K562 (cell line): ENCODE results near the gene AMOT. TPM values are rescaled to one million over a fixed set of nuclear protein-coding genes. Genes with fewer than 3 reads are reported as not detected.

ENCODE experiments used
- ATAC-seq: fragments of 200-7000 bp; cut with Tn5 transposase; 3 replicates; pipeline ENCODE4 v1.9.1; 2020; ENCODE audit warnings: moderate library complexity
- BruUV-seq: library from RNA; stranded (reverse); fragments of 400-500 nt; replicated peaks from 2 replicates; lab custom pipeline; 2021; lab: Mats Ljungman, UMichigan
- CTCF ChIA-PET: fragments of 300-600 bp; formaldehyde crosslinking; extraction: SDS; loops from one replicate; lab custom pipeline; 2021; ENCODE audit warnings: low intra/inter-chr PET ratio; lab: Yijun Ruan, JAX
- POLR2A ChIA-PET: fragments of 300-600, 350-650 bp; sonication (Branson Sonifier 250); formaldehyde crosslinking; extraction: SDS; loops from one replicate; lab custom pipeline; 2021; ENCODE audit warnings: antibody characterized with exemption, inconsistent platforms; lab: Yijun Ruan, JAX
- DNase-seq, 4 experiments: peaks; one replicate each; pipeline versions ENCODE4 v3.0.0 to v3.0.0-alpha.2; 2011 to 2018; ENCODE audit warnings: low spot score in 3 of 4, mixed read lengths in 3 of 4; ENCODE audit errors: extremely low read depth in 1 of 4
- FAIRE-seq: peaks from 2 replicates; lab custom pipeline; 2011; peaks lifted over from hg19 to GRCh38; lab: Jason Lieb, UNC
- H2AFZ ChIP-seq: 2 replicates; pipeline ENCODE4 v1.6.0; 2011; ENCODE audit warnings: low read depth, low read length, control low read depth, inconsistent platforms
- H3K27ac ChIP-seq: fragments of 200-600 bp; 3 replicates; pipeline ENCODE4 v1.8.0; 2011; ENCODE audit warnings: low read depth, mild to moderate bottlenecking, control low read depth, inconsistent platforms, low read length, moderate library complexity, mixed read lengths; ENCODE audit errors: extremely low read depth
- H3K27me3 ChIP-seq, 2 experiments: fragments of 300-600 bp in 1 of 2; 2 replicates in 1 of 2; 3 replicates in 1 of 2; pipeline versions ENCODE4 v1.6.0 to v1.8.0; 2011; ENCODE audit warnings: inconsistent platforms in 2 of 2, low read length in 2 of 2, mild to moderate bottlenecking in 1 of 2, mixed read lengths in 1 of 2, moderate library complexity in 1 of 2; ENCODE audit not compliant: control insufficient read depth in 2 of 2, insufficient read depth in 2 of 2
- H3K36me3 ChIP-seq: fragments of 300-600 bp; 3 replicates; pipeline ENCODE4 v1.8.0; 2011; ENCODE audit warnings: mild to moderate bottlenecking, low read length, inconsistent platforms; ENCODE audit not compliant: control insufficient read depth, insufficient read depth
- H3K4me1 ChIP-seq, 2 experiments: fragments of 200-600 bp in 1 of 2; replicated peaks in 1 of 2; 2 replicates in 1 of 2; 3 replicates in 1 of 2; pipeline versions ENCODE4 v1.5.1 to v1.8.0; 2011; ENCODE audit warnings: inconsistent platforms in 2 of 2, low read length in 2 of 2, mild to moderate bottlenecking in 1 of 2, mixed read lengths in 1 of 2, moderate library complexity in 1 of 2; ENCODE audit not compliant: control insufficient read depth in 2 of 2, insufficient read depth in 2 of 2
- H3K4me2 ChIP-seq: 2 replicates; pipeline ENCODE4 v1.6.1; 2011; ENCODE audit warnings: low read length, control low read depth, inconsistent platforms, mixed read lengths; ENCODE audit not compliant: insufficient read depth
- H3K4me3 ChIP-seq: fragments of 200-600 bp; sonication (generic), shearing (Covaris generic); 2 replicates; pipeline ENCODE4 v1.5.1; 2016; ENCODE audit warnings: control low read depth, inconsistent platforms
- H3K79me2 ChIP-seq: fragments of 200-600 bp; 3 replicates; pipeline ENCODE4 v1.8.0; 2011; ENCODE audit warnings: low read length, inconsistent platforms; ENCODE audit not compliant: control insufficient read depth, insufficient read depth
- H3K9ac ChIP-seq, 2 experiments: 2 replicates each; pipeline versions ENCODE4 v1.6.0 to v1.6.1; 2011; ENCODE audit warnings: low read depth in 2 of 2, low read length in 2 of 2, control low read depth in 1 of 2, inconsistent platforms in 1 of 2, mild to moderate bottlenecking in 1 of 2, mixed read lengths in 1 of 2; ENCODE audit not compliant: insufficient read depth in 1 of 2
- H3K9me1 ChIP-seq: one replicate; pipeline ENCODE4 v1.6.0; 2011; ENCODE audit warnings: inconsistent platforms, mild to moderate bottlenecking, low read length, moderate library complexity; ENCODE audit not compliant: control insufficient read depth, insufficient read depth
- H3K9me3 ChIP-seq: replicated peaks from 2 replicates; pipeline ENCODE4 v1.5.1; 2011; ENCODE audit warnings: low read depth, low read length, inconsistent platforms; ENCODE audit not compliant: control insufficient read depth, insufficient read depth
- H4K20me1 ChIP-seq: replicated peaks from 2 replicates; pipeline ENCODE4 v1.6.1; 2011; ENCODE audit warnings: low read length, inconsistent platforms, mixed read lengths; ENCODE audit not compliant: control insufficient read depth, insufficient read depth
- CBX3 ChIP-seq, 2 experiments: IDR thresholded peaks; 1 replicate in 1 of 2; 2 replicates in 1 of 2; pipeline ENCODE4 v1.6.1; 2012; ENCODE audit warnings: inconsistent platforms in 2 of 2, low read length in 2 of 2, borderline replicate concordance in 1 of 2, control low read depth in 1 of 2
- FOXJ3 ChIP-seq: sonication (generic); formaldehyde crosslinking; IDR thresholded peaks from 2 replicates; pipeline ENCODE4 v1.4.0; 2020; ENCODE audit warnings: mild to moderate bottlenecking, missing genetic modification reagents
- GABPB2 ChIP-seq: fragments of 250-450 bp; sonication (Bioruptor Pico); conservative IDR thresholded peaks from 2 replicates; pipeline ENCODE4 v1.5.1; 2021; ENCODE audit warnings: mild to moderate bottlenecking
- HDAC2 ChIP-seq: fragments of 450-650 bp; IDR thresholded peaks from 2 replicates; pipeline ENCODE4 v1.6.1; 2016; ENCODE audit warnings: mild to moderate bottlenecking
- HDAC6 ChIP-seq: IDR thresholded peaks from 2 replicates; pipeline ENCODE4 v1.6.1; 2012; ENCODE audit warnings: low read depth, mild to moderate bottlenecking, control low read depth, inconsistent platforms, low read length, moderate library complexity
- L3MBTL2 ChIP-seq: fragments of 450-650 bp; IDR thresholded peaks from 2 replicates; pipeline ENCODE4 v1.6.1; 2016; ENCODE audit warnings: mild to moderate bottlenecking, moderate library complexity
- MAFG ChIP-seq: fragments of 450-650 bp; conservative IDR thresholded peaks from 2 replicates; pipeline ENCODE4 v1.6.1; 2016; ENCODE audit warnings: missing genetic modification characterization, missing compliant biosample characterization
- RAD21 ChIP-seq, 2 experiments: fragments of 250-450 bp in 1 of 2; fragments of 450-650 bp in 1 of 2; sonication (Bioruptor Pico) in 1 of 2; formaldehyde crosslinking in 1 of 2; IDR thresholded peaks in 1 of 2; conservative IDR thresholded peaks in 1 of 2; 2 replicates each; pipeline versions ENCODE4 v1.4.0 to v1.8.0; 2020 to 2022; ENCODE audit warnings: mild to moderate bottlenecking in 2 of 2, moderate library complexity in 1 of 2
- RAD51 ChIP-seq: fragments of 450-650 bp; IDR thresholded peaks from 2 replicates; pipeline ENCODE4 v1.7.1; 2016; ENCODE audit warnings: low read depth, mild to moderate bottlenecking, borderline replicate concordance
- WGBS: fragments of 100-300 bp; shearing (Covaris generic); methylation state at CpG from one replicate; pipeline ENCODE4 v1.1.6; 2016; ENCODE audit warnings: low coverage, mixed read lengths; ENCODE audit not compliant: insufficient coverage; ENCODE audit errors: missing lambda C conversion rate; 5-methylcytosine and 5-hydroxymethylcytosine counted together
- in situ Hi-C: fragments of 300-500 bp; cut with MboI; formaldehyde crosslinking; loops from 4 replicates; pipeline ENCODE4 v1.15.0; 2018; ENCODE audit warnings: inconsistent platforms, mixed read lengths
- intact Hi-C: fragments of 100-400 bp; cut with micrococcal nuclease; formaldehyde crosslinking; loops from 2 replicates; pipeline ENCODE4 v1.14.2; 2022
- polyA plus RNA-seq, 8 experiments: library from polyadenylated mRNA; depleted of rRNA in 4 of 8; stranded (reverse) in 5 of 8; unstranded in 3 of 8; fragments of >200 nt; fragmentation: Nextera tagmentation in 2 of 8; fragmentation: Illumina TruSeq in 1 of 8; extraction: Ambion mirVana in 2 of 8; extraction: Trizol in 1 of 8; gene quantifications; 2 replicates each; pipeline versions ENCODE4 v1.2.1 to v1.2.3, GENCODE V29; 2011 to 2014; ENCODE audit warnings: inconsistent platforms in 1 of 8, missing spikeins in 1 of 8
- total RNA-seq, 7 experiments: library from RNA; depleted of rRNA in 6 of 7; stranded (reverse); fragments of >200 nt in 6 of 7; fragmentation: Illumina TruSeq in 2 of 7; extraction: Trizol in 2 of 7; gene quantifications; 2 replicates each; pipeline versions ENCODE4 v1.2.1 to v1.2.3, GENCODE V29; 2011 to 2021; ENCODE audit warnings: low replicate concordance in 1 of 7
- TF ChIP-seq, protein P1 (sequence below): fragments of 450-650 bp; formaldehyde crosslinking; conservative IDR thresholded peaks from 2 replicates; pipeline ENCODE4 v1.4.0; 2022; ENCODE audit warnings: mild to moderate bottlenecking, missing genetic modification characterization

Gene AMOT
- total and polyA plus RNA-seq, 9 of the 15 experiments (the other 6 are each of a cell fraction or from before 2014, with no cell fraction given): 0.04 TPM; not detected in 8

GRCh38 chrX:112837531-112837930 is 3.1 kb downstream of the AMOT start:
- Histone ChIP-seq H3K36me3 (no peaks in the 10 kb centered on the region), H3K9ac (no peak overlapping the region), H3K4me1 (peaks cover 0 to 12% of the 10 kb centered on the region in 2 experiments; a peak in 2 of 5 replicates), H3K27me3 (peaks cover 0 to 4% of the 10 kb centered on the region in 2 experiments; a peak in 1 of 5 replicates), H3K4me3 (no peak overlapping the region), H3K27ac (no peak overlapping the region), H3K79me2 (no peaks in the 10 kb centered on the region), H3K9me1 (no peaks in the 10 kb centered on the region), H3K9me3 (no peaks in the 10 kb centered on the region), H4K20me1 (no peaks in the 10 kb centered on the region), H2AFZ (no peak overlapping the region), H3K4me2 (no peak overlapping the region)
- WGBS: no CpG with 5 or more reads among the region's 1 CpG
- POLR2A ChIA-PET: no interaction called here
- DNase-seq: no peak
- in situ Hi-C loops (no loop called here), intact Hi-C loops (no loop called here)
- FAIRE-seq: no peak
- CTCF ChIA-PET: no interaction called here
- TF ChIP-seq, protein P1, sequence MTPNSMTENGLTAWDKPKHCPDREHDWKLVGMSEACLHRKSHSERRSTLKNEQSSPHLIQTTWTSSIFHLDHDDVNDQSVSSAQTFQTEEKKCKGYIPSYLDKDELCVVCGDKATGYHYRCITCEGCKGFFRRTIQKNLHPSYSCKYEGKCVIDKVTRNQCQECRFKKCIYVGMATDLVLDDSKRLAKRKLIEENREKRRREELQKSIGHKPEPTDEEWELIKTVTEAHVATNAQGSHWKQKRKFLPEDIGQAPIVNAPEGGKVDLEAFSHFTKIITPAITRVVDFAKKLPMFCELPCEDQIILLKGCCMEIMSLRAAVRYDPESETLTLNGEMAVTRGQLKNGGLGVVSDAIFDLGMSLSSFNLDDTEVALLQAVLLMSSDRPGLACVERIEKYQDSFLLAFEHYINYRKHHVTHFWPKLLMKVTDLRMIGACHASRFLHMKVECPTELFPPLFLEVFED (CRISPR knock-in tag): no peak
- TF ChIP-seq L3MBTL2 (no peak), MAFG (tag) (no peak), RAD51 (no peak), GABPB2 (no peak), HDAC2 (no peak), CBX3 (IDR thresholded peaks at IDR 0.05; ENCODE audit: borderline replicate concordance in 1 of 2, low read length in 2 of 2) (no peak), FOXJ3 (CRISPR knock-in tag) (no peak), HDAC6 (no peak), RAD21 (CRISPR knock-in tag; conservative IDR thresholded peaks at IDR 0.05 in 1 of 2, IDR thresholded peaks at IDR 0.05 in 1 of 2) (no peak)
- ATAC-seq: no peak
- no TSS peak for BruUV-seq
